Measurements from ENCODE around the gene ZNF408. TPM values are rescaled to one million over a fixed set of nuclear protein-coding genes. Genes with fewer than 3 reads are reported as not detected.
A peak's percentile ranks its signal among the peaks of the same experiment; 100 is the strongest.

Gene ZNF408
- total and polyA plus RNA-seq, 2 of the 13 experiments (the other 11 are each of a cell fraction or from before 2014, with no cell fraction given): 11.2 to 12.5 TPM

GRCh38 chr11:46694072-46694471 lies 6.8 kb upstream of the ZNF408 start:
- in situ Hi-C loops (cut with HindIII; ENCODE audit: extremely low pct_ligation_motif_present, low pct_unique_long_range_greater_than_20kb) (loop anchor here (5.0 kb wide), 1 partner anchor 33 kb away; no protein-coding TSS in a partner anchor), intact Hi-C loops (cut with micrococcal nuclease; ENCODE audit: unreplicated experiment) (no loop called here)
- Histone ChIP-seq H3K27ac (ENCODE audit: extremely low read length, insufficient read depth, low read length) (peak overlapping the region; percentile 60), H3K79me2 (ENCODE audit: insufficient read depth, low read length) (peaks cover 9% of the 10 kb centered on the region), H3K4me2 (ENCODE audit: low read depth, low read length) (no peak overlapping the region), H3K4me1 (ENCODE audit: insufficient read depth, low read length) (peaks cover 78% of the 10 kb centered on the region), H2AFZ (ENCODE audit: low read length) (no peak overlapping the region), H3K9me3 (ENCODE audit: low read length) (no peaks in the 10 kb centered on the region), H3K27me3 (ENCODE audit: control insufficient read depth in 1 of 2, insufficient read depth in 2 of 2, low read length in 2 of 2) (no peaks in the 10 kb centered on the region), H3K9ac (ENCODE audit: insufficient read depth, low read depth, low read length) (no peak overlapping the region), H4K20me1 (ENCODE audit: insufficient read depth, low read length) (no peaks in the 10 kb centered on the region), H3K4me3 (replicated peaks in 1 of 3; ENCODE audit: insufficient read depth in 1 of 3, low read depth in 2 of 3, low read length in 3 of 3) (no peak overlapping the region), H3K36me3 (replicated peaks in 1 of 2; ENCODE audit: control insufficient read depth in 1 of 2, insufficient read depth in 2 of 2, low read length in 2 of 2) (peaks cover 6 to 17% of the 10 kb centered on the region in 2 experiments; a peak in 4 of 5 replicates)
- WGBS (ENCODE audit: low lambda C conversion rate): 98% methylated on average over 6 of the region's 6 CpGs
- no TSS peak for BruUV-seq (replicated peaks)
- no peak for ATAC-seq
- FAIRE-seq: no peak
- ChIA-PET CTCF (ENCODE audit: low intra/inter-chr PET ratio, low total read pairs) (no interaction called here), POLR2A (interaction anchor here (3.6 kb wide), 1 partner anchor 25 kb away, joined by 29 read pairs; the partner anchor contains the start of gene F2)
- DNase-seq (ENCODE audit: low spot score): no peak
- TF ChIP-seq AGO2 (optimal IDR thresholded peaks at IDR 0.05; ENCODE audit: low read depth, low read length) (peak; percentile 19), SOX6 (IDR thresholded peaks at IDR 0.05) (no peak), SOX6 (CRISPR knock-in tag; IDR thresholded peaks at IDR 0.05) (no peak)
- TF ChIP-seq, protein P1, sequence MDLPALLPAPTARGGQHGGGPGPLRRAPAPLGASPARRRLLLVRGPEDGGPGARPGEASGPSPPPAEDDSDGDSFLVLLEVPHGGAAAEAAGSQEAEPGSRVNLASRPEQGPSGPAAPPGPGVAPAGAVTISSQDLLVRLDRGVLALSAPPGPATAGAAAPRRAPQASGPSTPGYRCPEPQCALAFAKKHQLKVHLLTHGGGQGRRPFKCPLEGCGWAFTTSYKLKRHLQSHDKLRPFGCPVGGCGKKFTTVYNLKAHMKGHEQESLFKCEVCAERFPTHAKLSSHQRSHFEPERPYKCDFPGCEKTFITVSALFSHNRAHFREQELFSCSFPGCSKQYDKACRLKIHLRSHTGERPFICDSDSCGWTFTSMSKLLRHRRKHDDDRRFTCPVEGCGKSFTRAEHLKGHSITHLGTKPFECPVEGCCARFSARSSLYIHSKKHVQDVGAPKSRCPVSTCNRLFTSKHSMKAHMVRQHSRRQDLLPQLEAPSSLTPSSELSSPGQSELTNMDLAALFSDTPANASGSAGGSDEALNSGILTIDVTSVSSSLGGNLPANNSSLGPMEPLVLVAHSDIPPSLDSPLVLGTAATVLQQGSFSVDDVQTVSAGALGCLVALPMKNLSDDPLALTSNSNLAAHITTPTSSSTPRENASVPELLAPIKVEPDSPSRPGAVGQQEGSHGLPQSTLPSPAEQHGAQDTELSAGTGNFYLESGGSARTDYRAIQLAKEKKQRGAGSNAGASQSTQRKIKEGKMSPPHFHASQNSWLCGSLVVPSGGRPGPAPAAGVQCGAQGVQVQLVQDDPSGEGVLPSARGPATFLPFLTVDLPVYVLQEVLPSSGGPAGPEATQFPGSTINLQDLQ (CRISPR knock-in tag; IDR thresholded peaks at IDR 0.05): no peak

DNA sequence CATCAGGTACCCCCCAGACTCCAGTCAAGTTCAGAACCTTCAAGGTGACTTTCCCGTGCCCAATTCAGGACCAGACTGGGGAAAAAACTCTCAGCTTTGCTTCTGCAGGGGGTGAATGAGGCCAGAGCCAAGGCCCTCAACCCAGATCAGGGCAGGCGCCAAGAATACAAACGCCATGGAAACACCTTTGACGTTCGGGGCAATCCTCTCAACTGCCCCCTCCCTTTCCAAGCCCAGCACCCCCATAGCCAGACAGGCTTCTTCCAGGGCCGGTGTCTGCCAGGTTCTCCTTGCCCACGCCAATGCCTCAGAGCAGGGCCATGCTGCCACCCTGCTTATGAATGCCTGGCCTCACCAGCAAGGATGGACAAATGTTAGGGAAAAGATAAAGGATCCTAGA lies 6.2 kb upstream of the ZNF408 start:
- TF ChIP-seq ZNF784 (CRISPR knock-in tag; IDR thresholded peaks at IDR 0.05; ENCODE audit: borderline replicate concordance): 0 out of 2 replicates have a peak, but pooled peaks have one; percentile 6
- TF ChIP-seq ZFP91 (CRISPR knock-in tag; IDR thresholded peaks at IDR 0.05; ENCODE audit: borderline replicate concordance): 0 out of 2 replicates have a peak, but pooled peaks have one; percentile 0
- TF ChIP-seq PITX1 (CRISPR knock-in tag; IDR thresholded peaks at IDR 0.05): no peak
- in situ Hi-C loops (cut with HindIII; ENCODE audit: extremely low pct_ligation_motif_present, low pct_unique_long_range_greater_than_20kb): loop anchor here (5.0 kb wide), 1 partner anchor 33 kb away; no protein-coding TSS in a partner anchor
- Histone ChIP-seq H4K20me1 (ENCODE audit: insufficient read depth, low read length) (no peaks in the 10 kb centered on the region), H3K4me2 (ENCODE audit: low read depth, low read length) (no peak overlapping the region), H3K27me3 (ENCODE audit: control insufficient read depth in 1 of 2, insufficient read depth in 2 of 2, low read length in 2 of 2) (no peaks in the 10 kb centered on the region), H3K4me3 (replicated peaks in 1 of 3; ENCODE audit: insufficient read depth in 1 of 3, low read depth in 2 of 3, low read length in 3 of 3) (no peak overlapping the region), H3K27ac (ENCODE audit: extremely low read length, insufficient read depth, low read length) (peak overlapping the region; percentile 60), H2AFZ (ENCODE audit: low read length) (no peak overlapping the region), H3K4me1 (ENCODE audit: insufficient read depth, low read length) (peaks cover 84% of the 10 kb centered on the region), H3K9me3 (ENCODE audit: low read length) (no peaks in the 10 kb centered on the region), H3K79me2 (ENCODE audit: insufficient read depth, low read length) (peaks cover 13% of the 10 kb centered on the region), H3K36me3 (replicated peaks in 1 of 2; ENCODE audit: control insufficient read depth in 1 of 2, insufficient read depth in 2 of 2, low read length in 2 of 2) (peaks cover 4 to 17% of the 10 kb centered on the region in 2 experiments; a peak in 4 of 5 replicates), H3K9ac (ENCODE audit: insufficient read depth, low read depth, low read length) (peak overlapping the region; percentile 23; the same call in 1 of the 2 replicates)
- FAIRE-seq (no peak), DNase-seq (ENCODE audit: low spot score) (no peak), ATAC-seq (no peak)
- CTCF ChIA-PET (ENCODE audit: low intra/inter-chr PET ratio, low total read pairs): no interaction called here
- intact Hi-C loops (cut with micrococcal nuclease; ENCODE audit: unreplicated experiment): no loop called here
- POLR2A ChIA-PET: interaction anchor here (2.5 to 3.6 kb wide), 2 partner anchors 25 to 49 kb away, joined by 9 to 29 read pairs; partner anchors contain the start of gene F2
- BruUV-seq (replicated peaks): no TSS peak
- WGBS (ENCODE audit: low lambda C conversion rate): 90% methylated on average over 4 of the region's 7 CpGs
